Type B pancreatic cell (in vitro differentiated cells): ENCODE data around the gene TIMP2. TPM values are rescaled to one million over a fixed set of nuclear protein-coding genes. Genes with fewer than 3 reads are reported as not detected.
"Not testable (repeated sequence)": the region's sequence is repeated elsewhere in the genome, so short reads cannot be mapped to it uniquely, and the experiment has no call there.

ENCODE experiments used
- DNase-seq: peaks from one replicate; pipeline ENCODE4 v3.0.0; 2021; ENCODE audit warnings: mixed read lengths; ENCODE audit not compliant: unreplicated experiment; ENCODE audit errors: extremely low spot score
- H3K27ac Mint-ChIP-seq: 2 replicates; pipeline ENCODE4 v1.8.0; 2021; ENCODE audit warnings: mild to moderate bottlenecking, mixed read lengths
- H3K27me3 Mint-ChIP-seq: 2 replicates; pipeline ENCODE4 v1.8.0; 2021; ENCODE audit warnings: mixed read lengths
- H3K36me3 Mint-ChIP-seq: 2 replicates; pipeline ENCODE4 v1.8.0; 2021; ENCODE audit warnings: mixed read lengths
- H3K4me1 Mint-ChIP-seq: one replicate; pipeline ENCODE4 v1.8.0; 2021; ENCODE audit warnings: mixed read lengths; ENCODE audit not compliant: unreplicated experiment
- H3K4me3 Mint-ChIP-seq: 2 replicates; pipeline ENCODE4 v1.8.0; 2021; ENCODE audit warnings: mild to moderate bottlenecking, mixed read lengths
- H3K9me3 Mint-ChIP-seq: 2 replicates; pipeline ENCODE4 v1.8.0; 2021; ENCODE audit warnings: mixed read lengths
- total RNA-seq: library from RNA; stranded (reverse); gene quantifications from 2 replicates; pipeline ENCODE4 v1.2.1, GENCODE V29; 2021; ENCODE audit warnings: low replicate concordance
- TF ChIP-seq, protein P1 (sequence below): fragments of 200-600 bp; sonication (generic); conservative IDR thresholded peaks from 2 replicates; pipeline ENCODE4 v1.5.0; 2021; ENCODE audit warnings: antibody characterized with exemption, mild to moderate bottlenecking

Gene TIMP2
- total RNA-seq, 1 donor from 2014 or later: 125 TPM

DNA sequence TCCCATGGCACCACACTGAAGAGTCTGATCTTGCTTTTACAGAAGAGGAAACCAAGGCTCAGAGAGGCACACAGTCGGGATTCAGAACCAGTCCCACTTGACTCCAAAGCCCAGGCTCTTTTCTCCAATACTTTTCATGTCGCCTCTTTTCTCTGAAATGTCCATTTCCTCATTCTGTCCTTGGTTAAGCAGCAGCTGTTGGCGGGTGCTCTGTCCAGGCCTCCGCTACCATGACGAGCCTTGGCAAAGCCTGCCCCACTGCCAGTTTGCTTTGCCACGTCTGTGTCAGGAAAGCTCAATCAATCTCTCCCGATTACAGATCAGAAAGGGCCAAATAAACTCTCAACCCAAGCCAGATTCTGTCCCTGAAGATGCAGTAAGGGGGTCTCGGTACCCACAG, 13.1 kb downstream of the TIMP2 start:
- Mint-ChIP-seq H3K4me3 (no peak overlapping the region), H3K27ac (peak overlapping the region; percentile 36), H3K9me3 (no peaks in the 10 kb centered on the region), H3K4me1 (peaks cover 29% of the 10 kb centered on the region), H3K36me3 (peaks cover 17% of the 10 kb centered on the region), H3K27me3 (no peaks in the 10 kb centered on the region)
- no peak for DNase-seq
- TF ChIP-seq, protein P1, sequence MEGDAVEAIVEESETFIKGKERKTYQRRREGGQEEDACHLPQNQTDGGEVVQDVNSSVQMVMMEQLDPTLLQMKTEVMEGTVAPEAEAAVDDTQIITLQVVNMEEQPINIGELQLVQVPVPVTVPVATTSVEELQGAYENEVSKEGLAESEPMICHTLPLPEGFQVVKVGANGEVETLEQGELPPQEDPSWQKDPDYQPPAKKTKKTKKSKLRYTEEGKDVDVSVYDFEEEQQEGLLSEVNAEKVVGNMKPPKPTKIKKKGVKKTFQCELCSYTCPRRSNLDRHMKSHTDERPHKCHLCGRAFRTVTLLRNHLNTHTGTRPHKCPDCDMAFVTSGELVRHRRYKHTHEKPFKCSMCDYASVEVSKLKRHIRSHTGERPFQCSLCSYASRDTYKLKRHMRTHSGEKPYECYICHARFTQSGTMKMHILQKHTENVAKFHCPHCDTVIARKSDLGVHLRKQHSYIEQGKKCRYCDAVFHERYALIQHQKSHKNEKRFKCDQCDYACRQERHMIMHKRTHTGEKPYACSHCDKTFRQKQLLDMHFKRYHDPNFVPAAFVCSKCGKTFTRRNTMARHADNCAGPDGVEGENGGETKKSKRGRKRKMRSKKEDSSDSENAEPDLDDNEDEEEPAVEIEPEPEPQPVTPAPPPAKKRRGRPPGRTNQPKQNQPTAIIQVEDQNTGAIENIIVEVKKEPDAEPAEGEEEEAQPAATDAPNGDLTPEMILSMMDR: no peak

DNA sequence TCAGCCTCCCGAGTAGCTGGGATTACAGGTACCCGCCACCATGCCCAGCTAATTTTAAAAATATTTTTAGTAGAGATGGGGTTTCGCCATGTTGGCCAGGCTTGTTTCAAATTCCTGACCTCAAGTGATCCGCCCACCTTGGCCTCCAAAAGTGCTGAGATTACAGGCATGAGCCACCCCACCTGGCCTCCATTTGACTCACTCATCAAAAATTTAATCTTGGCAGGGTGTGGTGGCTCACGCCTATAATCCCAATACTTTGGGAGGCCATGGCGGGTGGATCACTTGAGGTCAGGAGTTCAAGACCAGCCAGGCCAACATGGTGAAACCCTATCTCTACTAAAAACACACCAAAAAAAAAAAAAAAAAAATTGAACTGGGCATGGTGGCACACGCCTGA, 13.6 kb downstream of the TIMP2 start:
- not testable (repeated sequence) for H3K27me3 Mint-ChIP-seq, H3K4me3 Mint-ChIP-seq, DNase-seq, H3K27ac Mint-ChIP-seq, H3K9me3 Mint-ChIP-seq
- Mint-ChIP-seq H3K36me3 (peaks cover 21% of the 10 kb centered on the region), H3K4me1 (peaks cover 27% of the 10 kb centered on the region)

DNA sequence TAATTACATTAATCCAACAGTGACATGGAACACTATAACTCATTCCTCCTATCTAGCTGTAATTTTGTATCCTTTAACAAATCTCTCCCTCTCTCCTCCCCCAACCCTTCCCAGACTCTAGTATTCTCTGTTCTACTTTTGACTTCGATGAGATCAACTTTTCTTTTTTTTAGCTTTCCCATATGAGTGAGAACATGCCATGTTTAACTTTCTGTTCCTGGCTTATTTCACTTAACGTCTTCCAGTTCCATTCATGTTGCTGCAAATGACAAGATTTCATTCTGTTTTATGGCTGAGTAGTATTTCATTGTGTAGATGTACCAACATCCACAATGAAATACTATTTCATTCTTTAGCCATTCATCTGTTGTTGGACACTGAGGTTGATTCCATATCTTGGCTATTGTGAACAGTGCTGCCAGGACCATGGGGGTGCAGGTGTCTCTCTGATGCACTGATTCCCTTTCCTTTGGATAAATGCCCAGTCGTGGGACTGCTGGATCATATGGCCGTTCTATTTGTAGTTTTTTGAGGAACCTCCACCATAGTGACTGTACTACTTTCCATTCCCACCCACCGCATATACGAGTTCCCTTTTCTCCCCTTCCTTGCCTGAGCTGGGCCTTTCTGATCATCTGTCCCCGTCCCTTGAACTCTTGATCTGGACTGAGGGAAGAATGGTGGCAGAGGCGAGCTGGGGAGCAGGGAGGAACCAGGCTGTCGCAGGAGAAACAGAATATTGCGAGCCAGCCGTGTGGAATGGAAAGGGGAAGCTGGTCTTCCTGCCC, 14.5 kb downstream of the TIMP2 start:
- Mint-ChIP-seq H3K27me3 (no peaks in the 10 kb centered on the region), H3K27ac (peak overlapping the region; percentile 9), H3K4me3 (peak overlapping the region; percentile 5), H3K9me3 (no peaks in the 10 kb centered on the region), H3K4me1 (peaks cover 21% of the 10 kb centered on the region), H3K36me3 (peaks cover 21% of the 10 kb centered on the region)
- TF ChIP-seq, protein P1: no peak
- no peak for DNase-seq

DNA sequence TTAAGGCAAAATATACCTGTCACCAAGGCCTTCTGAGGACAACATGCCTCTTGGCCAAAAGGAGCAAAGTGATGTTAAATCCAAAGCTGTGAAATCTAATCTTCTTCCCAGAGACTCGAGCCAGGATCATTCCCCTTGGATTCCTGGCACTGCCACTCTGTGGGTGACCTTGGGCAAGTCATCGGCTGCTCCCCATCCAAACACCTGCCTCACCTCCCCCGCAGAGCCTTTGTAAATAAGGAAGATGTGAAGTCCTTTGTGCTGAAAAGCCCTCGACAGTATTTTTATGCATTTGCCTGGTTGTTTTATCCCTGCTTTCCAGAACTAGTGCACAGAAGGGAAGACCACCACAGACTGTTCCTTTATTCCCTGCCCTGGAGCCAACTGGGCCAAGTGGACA, 16.8 kb downstream of the TIMP2 start:
- Mint-ChIP-seq H3K27ac (peak overlapping the region; percentile 72), H3K4me1 (peaks cover 29% of the 10 kb centered on the region), H3K27me3 (no peaks in the 10 kb centered on the region), H3K9me3 (no peaks in the 10 kb centered on the region), H3K4me3 (no peak overlapping the region), H3K36me3 (peaks cover 24% of the 10 kb centered on the region)
- no peak for DNase-seq
- TF ChIP-seq, protein P1: no peak

DNA sequence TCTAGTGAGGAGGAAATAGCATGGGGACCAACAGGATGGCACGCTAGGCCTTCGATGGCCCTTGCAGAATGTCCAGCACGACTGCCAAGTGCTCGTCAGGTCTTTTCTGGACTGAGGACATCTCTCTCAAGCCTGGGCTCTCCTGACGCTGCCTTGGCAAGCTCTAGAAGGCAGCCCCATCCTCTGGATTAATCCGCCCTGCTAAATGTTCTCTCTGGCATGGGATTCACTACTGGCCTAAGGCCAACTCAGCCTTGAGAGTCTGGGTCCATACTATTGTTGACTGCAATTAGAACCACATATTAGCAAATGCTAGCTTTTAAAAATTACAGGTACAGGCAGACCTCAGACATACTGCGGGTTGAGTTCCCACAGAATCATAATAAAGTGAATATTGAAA, 19.6 kb downstream of the TIMP2 start:
- Mint-ChIP-seq H3K9me3 (no peaks in the 10 kb centered on the region), H3K27ac (no peak overlapping the region), H3K27me3 (no peaks in the 10 kb centered on the region), H3K4me3 (no peak overlapping the region), H3K4me1 (peaks cover 41% of the 10 kb centered on the region), H3K36me3 (peaks cover 18% of the 10 kb centered on the region)
- no peak for DNase-seq
- TF ChIP-seq, protein P1: no peak

DNA sequence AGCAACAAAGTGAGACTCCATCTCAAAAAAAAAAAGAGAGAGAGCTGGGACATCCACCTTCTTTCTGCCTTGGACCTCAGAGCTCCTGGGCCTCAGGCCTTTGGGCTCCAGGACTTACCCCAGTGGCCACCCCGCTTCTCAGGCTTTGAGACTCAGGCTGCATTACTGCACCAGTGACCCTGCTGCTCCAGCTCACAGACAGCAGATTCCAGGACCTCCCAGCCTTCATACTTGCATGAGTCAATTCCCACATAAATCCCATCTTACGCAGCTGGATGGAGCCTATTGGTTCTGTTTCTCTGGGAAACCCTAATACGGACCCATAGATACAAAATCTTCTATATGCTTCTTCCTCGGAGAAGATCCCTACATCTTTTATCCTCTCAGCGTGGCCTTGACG, 20.1 kb downstream of the TIMP2 start:
- DNase-seq: no peak
- Mint-ChIP-seq H3K4me1 (peaks cover 41% of the 10 kb centered on the region), H3K36me3 (peaks cover 16% of the 10 kb centered on the region), H3K9me3 (no peaks in the 10 kb centered on the region), H3K4me3 (no peak overlapping the region), H3K27me3 (no peaks in the 10 kb centered on the region), H3K27ac (no peak overlapping the region)
- TF ChIP-seq, protein P1: no peak
